GM19328 (cell line): ENCODE results near the gene PTPRF.

ENCODE experiments used
- ATAC-seq: cut with Tn5 transposase; IDR thresholded peaks from one replicate; pipeline ENCODE4 v1.9.1; 2021; ENCODE audit warnings: mild to moderate bottlenecking, moderate library complexity; ENCODE audit not compliant: unreplicated experiment

The PTPRF gene

DNA sequence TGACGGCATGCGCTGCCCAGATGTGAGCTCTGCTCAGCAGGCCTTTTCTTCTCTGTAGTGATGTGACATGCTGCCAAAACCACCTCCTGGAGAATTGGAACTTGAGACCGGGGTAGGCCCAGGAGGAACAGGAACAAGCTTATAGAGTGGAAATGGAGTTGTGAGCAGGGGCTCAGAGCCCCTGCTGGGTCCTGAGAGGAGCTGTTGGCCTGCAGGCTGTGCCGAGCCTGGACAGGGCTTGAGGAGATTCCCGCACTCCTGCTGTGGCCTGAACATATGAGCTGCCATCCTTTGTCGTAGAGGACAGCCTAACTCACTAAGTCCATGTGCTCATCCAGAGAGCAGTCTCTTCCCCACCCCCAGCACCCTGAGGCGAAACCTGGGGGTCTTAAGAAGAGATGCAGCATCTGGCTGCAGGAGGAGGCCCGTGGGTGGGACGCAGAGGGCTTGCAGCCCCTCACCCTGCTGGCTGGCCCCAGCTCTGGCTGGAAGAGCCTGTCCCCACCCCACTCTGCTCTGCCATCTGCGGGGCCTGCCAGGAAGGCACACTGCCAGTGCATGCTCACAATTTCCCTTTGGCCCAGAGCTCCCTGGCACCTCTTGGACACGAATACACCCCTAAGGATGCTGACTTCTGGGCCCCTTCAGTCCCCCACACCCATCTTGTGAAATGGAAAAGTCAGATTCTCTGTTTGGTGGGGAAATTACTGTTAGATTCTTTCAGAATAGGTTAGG is 42.5 kb downstream of the PTPRF start:
- ATAC-seq, result no peak

DNA sequence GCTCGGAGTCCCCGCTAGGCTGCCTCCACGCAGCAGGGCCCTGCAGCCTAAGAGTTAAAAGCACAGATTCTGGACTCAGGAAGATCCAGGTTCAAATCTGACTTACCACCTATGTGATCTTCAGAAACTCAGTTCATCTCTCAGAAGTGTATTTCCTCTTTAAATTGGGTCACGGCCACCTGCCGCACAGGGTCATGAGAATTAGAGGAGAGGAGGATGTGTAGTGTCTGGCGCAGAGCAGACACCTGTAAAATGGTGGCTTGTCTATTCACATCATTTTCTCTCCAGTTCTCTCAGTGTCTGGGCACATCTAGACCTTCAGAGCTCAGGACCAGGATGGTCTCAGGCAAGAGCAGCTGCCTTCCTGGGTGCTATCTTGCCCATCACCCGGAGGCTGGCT is 45.8 kb downstream of the PTPRF start:
- no peak for ATAC-seq

DNA sequence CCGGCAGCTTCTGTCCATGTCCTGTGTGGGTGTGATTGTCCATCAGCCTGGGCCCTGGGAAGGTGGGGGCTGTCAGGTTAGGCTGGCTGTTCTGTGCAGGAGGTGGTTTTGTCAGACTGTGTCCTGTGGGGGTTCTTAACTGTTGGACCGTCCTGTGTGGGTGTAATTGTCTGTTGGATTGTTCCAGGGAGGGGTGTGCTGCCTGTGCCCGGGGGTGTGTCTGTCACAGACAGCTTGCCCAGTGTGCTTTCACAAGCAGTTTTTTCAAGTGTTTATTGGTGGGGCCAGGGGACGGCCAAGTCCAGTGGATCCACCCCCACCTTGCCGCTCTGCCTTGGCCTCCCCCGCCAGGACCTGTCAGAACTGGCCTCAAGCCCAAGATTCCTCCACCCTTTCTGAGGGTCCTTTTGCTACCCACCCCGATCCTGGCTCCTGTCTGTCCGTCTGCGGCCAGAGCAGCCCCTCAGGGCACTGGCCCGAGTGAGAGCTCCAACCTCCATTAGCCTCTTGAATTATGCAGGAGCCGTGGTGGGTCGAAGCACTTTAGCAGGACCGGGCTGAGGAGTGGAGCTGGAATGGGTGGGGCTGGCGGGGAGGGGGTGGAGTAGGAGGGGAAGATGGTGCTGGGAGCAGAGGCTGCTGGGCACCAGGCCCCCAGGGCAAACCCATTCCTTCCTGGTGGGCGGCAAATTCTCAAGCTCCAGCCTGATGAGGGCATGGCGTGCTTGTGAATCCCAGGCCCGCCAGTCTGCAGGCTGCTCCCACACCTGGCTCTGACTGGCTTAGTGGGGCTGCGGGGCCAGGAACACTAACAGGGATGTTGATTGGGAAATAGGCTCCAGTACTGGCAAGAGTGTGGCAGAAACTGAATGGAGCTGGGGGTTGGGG is 47.2 kb downstream of the PTPRF start:
- no peak for ATAC-seq

DNA sequence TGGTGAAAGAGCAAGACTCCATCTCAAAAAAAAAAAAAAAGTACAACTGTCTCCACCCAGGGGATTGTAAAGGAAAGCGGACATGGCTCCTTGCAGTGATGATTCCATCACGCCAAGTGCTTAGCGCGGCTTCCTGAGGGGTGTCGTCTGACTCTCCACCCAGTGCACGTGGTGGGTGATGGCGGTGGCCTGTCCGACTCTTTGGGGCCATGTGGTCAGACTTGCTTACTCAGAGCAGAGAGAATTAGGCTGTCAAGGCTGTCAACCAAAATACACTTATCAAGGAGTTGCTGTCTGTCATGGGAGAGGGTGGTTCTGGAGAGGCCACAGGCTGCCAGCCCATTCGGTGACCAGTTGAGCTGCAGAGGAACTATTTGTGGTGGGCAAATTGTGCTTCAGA is 49.4 kb downstream of the PTPRF start:
- no peak for ATAC-seq

DNA sequence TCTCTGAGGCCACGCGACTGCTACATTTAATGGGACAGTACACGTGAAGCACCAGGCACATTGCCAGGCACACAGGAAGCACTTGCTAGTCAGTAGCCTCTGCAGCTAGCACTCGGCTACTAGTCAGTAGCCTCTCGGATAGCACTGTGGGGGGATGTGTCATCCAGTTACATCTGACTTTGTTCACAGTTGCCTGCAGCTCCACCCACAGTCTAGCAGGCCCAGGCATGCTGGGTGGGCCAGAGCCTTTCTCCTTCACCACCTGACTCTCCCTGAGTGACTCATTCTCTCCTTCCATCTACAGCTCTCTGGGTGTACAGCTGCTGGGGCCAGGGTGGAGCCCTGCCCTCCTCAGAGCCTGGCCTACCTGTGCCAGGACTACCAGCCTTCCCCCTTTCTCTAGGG is 51.5 kb downstream of the PTPRF start:
- ATAC-seq, result no peak

DNA sequence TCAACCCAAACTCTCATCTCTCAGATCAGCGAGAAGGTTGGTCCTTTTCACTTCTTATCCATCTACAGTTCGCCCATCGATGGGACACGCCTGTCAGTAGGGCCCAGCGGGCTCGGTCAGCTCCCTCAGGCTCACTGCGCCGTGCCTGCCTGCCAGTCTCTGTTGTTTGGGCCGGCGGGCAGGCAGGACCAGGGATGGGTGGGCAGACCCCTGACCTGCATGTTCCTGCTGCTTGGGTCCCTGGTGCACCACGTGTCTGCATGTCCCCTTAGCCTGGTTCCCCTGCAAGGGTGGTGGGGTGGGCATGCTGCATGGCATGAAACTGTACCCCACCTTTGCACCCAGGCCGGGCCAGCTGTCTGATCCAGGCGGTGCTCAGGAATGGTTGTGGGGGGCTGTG is 52.4 kb downstream of the PTPRF start:
- no peak for ATAC-seq

DNA sequence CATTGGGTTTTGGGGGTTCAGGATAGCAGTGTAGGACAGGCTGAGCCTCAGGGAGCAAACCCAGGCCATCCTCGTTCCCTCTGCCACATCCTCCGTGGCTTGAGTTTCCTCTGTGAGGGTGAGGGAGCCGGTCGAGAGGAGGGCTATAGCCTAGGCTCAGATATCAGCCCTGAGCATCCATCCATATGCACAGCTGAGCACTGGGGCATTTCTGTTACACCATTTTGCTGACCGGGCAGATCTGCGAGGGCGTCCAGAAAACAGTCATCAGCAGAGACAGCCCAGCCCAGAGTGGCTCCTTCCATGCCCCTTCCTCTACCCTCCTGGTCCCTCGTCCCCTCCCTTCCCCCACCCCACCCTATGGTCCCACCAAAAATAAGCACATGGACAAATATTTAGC is 53.5 kb downstream of the PTPRF start:
- ATAC-seq, result no peak

DNA sequence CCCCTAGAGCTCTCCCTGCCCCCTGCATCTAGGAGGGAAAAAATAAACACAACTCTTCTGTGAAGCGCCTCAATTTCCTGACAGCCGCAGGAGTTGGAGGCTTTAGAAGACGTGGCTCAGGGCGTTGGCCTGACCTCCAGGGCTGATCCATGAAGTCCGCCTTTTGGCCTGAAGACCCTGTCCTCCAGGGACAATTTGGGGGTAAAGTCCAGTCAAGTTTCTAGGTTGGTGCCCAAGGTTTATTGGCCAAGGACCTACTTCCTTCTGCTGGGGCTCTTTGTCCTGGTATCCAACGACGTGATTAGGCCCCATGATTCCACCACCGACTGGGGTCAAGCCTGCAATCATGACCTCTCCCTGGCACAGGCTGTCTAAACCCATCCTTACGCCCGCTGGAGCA is 54.9 kb downstream of the PTPRF start:
- no peak for ATAC-seq

DNA sequence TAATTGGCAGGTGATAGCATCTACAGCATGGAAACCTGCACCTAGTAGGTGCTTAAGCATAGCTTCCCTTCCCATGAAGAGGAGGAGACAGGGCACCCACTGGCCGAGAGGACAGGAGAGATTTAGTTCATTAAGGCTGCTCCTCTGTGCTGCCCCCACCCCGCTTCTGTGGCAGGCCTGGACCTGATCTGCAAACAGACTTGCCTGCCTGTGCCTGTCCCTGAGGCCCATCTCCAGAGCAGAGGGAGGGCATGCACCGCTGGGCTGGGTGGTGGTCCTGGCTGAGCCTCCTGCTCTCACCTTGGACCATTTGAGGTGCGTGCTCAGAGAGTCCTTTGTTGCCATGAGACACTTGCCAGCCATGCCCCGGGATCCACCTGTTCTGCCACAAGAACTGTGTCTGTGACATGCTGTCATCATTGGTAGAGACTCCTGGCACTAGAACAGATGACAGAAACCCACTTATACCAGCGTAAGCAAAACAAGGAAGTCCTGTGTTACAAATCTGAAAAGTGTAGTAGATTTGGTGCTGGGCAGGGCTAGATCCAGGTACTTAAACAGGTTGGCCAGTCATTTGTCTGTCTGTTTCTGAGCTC is 55.6 kb downstream of the PTPRF start:
- no peak for ATAC-seq

DNA sequence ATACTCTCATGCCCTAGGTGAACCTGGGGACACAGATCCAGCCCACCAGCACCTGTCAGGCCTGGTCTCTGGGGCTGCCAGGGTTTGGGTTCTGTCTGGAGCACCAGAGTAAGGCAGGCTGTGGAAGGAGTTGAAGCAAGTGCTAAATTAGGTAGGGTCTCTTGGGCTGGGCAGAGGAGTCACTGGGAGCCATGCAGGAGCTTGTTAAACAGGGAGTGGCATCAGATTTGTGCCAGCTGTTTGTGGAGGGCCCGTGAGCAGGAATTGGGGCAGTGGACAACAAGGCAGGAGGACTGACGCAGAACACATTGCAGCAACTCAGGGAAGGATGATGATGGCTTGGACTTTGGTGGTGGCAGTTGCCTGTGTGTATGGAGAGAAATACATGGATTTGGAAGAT is 56.3 kb downstream of the PTPRF start:
- ATAC-seq, result no peak

DNA sequence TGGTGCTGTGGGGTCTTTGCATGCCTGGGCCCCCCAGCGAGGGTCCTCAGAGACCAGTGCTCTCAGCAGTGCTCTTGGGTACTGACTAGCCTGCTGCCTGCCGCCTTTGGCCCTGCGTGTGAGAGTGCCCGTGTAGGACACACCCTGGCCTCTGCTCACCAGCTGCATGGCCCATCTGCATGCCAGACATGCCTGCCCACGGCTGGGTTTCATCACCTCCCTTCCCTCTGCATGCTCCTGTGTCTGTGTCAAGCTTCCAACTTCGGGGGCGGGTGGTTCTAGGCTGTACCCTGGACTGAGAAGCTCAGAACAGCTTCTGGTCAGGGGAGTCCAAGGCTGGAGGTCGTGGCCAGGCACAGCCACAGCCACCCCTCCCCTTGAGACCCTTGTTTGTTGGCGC is 56.9 kb downstream of the PTPRF start:
- ATAC-seq, result no peak

DNA sequence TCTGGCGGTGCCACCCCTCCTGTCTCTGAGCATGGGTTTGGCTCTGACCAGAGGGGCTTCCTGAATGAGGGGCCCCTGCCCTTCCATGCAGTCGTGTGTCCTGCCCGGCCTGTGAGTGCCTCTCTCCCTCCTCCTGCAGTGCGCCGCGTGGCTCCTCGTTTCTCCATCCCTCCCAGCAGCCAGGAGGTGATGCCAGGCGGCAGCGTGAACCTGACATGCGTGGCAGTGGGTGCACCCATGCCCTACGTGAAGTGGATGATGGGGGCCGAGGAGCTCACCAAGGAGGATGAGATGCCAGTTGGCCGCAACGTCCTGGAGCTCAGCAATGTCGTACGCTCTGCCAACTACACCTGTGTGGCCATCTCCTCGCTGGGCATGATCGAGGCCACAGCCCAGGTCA is 57.9 kb downstream of the PTPRF start:
- ATAC-seq, result no peak

DNA sequence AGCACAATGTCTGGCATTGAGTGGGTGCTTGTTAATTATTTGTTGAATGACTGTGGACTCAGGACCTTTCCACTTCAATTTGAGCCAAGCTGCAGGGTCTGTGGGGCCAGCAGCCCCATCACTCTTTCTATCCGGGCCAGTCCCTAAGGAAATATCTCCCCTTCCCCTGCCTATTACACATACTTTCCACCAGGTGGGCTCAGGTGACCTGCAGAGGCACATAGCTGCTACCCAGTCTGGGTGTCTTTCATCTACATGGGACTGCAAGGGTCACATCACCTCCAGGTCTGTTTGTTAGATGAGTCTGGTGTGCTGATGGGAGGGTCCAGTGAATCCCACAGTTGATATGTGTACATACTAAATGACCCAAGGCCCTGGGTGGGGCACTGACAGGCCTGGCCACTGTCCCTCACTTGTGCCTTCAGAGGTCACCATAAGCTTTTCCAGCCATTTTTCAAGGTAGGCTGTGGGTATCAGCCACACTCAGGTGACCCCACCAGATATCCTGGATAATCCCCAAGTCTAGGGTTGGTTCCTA is 59.8 kb downstream of the PTPRF start:
- ATAC-seq, result no peak

DNA sequence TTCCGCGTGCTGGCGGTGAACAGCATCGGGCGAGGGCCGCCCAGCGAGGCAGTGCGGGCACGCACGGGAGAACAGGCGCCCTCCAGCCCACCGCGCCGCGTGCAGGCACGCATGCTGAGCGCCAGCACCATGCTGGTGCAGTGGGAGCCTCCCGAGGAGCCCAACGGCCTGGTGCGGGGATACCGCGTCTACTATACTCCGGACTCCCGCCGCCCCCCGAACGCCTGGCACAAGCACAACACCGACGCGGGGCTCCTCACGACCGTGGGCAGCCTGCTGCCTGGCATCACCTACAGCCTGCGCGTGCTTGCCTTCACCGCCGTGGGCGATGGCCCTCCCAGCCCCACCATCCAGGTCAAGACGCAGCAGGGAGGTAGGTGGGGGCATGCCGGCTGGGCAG is 60.5 kb downstream of the PTPRF start:
- ATAC-seq, result no peak

DNA sequence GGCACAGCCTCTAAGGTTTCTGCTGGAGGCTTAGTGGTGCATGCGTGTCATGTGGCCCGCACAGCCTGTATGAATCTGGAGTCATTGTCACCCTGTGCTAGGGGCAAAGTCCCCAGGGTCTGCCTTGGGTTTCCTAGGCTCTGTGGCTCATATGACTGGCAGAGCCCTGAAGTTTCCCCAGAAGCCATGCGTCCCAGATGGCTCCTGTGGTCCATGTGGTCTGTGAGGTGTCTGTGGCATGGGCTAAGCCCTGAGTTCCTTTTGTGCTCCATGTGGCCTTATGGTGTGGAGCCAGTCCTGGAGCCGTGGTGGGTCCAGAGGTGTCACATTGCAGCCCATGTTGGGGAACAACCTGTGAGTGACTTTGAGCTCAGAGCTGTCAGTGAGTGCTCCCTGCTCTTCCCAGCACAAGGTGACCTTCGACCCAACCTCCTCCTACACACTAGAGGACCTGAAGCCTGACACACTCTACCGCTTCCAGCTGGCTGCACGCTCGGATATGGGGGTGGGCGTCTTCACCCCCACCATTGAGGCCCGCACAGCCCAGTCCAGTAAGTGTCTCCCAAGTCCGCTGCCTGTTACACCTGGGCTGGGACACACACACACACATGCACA is 61.5 kb downstream of the PTPRF start:
- no peak for ATAC-seq

DNA sequence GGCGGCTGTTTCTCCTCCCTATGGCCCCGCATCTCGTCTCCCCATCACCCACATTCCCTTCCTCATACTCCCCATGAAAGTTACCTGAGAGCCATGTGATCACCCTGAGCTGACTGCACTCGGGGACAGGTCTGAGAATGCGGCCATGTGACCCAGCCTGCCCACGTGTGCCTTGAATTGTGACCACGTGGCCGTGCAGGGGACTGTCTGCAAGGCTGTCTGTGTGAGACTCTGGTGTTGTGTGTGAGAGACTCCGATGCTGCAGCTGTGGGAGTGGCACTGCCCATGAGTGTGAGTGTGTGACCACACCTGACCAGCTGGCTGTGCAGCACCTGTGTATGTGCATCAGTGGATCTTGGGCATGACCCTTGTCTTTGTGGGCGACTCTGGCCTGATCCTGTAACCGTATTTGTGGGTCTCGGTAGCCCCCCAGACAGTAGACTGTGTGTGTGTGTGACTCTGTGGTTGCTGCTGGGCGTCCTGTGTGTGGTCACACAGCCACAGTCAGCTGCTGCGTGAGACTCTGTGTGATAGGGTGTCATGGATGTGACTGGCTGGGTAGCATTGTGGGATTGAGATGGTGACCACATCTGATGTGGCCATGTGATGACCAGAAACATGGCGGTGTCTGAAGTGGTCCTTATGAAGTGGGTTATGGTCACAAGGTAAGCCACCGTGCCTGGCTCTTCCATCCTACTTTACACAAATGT is 62.4 kb downstream of the PTPRF start:
- ATAC-seq, result no peak

DNA sequence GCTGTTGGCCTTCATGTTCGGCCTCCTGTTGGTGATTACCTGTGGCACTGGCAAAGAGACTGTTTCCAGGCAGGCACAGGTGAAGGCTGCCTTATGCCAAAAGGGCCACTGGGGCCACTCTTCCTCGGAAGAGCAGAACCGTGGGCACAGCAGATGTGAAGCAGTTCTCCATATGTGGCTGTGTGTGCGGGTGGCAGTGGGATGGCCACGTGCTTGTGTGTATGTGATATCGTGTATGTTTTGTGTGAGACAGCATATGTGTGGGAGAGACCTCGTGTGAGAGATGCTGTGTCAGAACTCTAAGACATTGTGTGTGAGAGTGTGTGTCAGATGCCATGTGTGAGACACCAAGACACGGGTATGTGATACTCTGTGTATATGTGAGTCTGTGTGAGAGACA is 65.9 kb downstream of the PTPRF start:
- no peak for ATAC-seq

DNA sequence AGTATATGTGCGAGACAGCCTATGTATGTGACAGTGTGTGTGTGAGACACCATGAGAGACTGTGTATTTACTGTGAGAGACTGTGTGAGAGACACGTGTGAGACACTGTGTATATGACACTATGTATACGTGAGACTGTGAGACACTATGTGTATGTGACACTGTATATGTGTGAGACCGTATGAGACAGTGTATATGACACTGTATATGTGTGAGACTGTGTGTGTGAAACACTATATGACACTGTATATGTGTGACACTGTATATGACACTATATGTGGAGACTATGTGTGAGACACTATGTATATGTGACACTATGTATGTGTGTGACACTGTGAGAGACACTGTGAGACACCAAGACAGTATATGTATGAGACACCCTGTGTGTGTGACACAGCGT is 66.3 kb downstream of the PTPRF start:
- ATAC-seq, result no peak

DNA sequence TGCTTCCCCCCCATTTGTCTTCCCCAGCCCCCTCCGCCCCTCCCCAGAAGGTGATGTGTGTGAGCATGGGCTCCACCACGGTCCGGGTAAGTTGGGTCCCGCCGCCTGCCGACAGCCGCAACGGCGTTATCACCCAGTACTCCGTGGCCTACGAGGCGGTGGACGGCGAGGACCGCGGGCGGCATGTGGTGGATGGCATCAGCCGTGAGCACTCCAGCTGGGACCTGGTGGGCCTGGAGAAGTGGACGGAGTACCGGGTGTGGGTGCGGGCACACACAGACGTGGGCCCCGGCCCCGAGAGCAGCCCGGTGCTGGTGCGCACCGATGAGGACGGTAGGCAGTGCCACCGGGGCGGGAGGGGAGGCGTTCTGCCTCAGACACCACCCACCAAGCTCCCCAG is 67.0 kb downstream of the PTPRF start:
- no peak for ATAC-seq

DNA sequence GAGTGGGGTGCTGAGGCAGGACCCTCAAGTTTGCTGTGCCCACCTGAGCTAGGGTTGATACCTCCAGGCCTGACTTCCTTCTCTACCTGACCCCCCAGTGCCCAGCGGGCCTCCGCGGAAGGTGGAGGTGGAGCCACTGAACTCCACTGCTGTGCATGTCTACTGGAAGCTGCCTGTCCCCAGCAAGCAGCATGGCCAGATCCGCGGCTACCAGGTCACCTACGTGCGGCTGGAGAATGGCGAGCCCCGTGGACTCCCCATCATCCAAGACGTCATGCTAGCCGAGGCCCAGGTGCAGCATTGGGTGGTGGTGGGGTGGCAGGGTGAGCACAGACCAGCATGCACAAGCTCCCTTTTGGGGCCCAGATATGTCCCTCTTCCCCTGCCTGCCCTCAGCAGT is 67.9 kb downstream of the PTPRF start:
- ATAC-seq, result no peak
